Stimulated activated CD8-positive, alpha-beta memory T cell treated with anti-CD3 and anti-CD28 coated beads, Interleukin-4, amount 100 ng/mL, for 48 hours (primary cell): ENCODE results near the gene RADIL.
A peak's percentile ranks its signal among the peaks of the same experiment; 100 is the strongest.

Experiments used
- DNase-seq: peaks from one replicate; pipeline ENCODE4 v3.0.0-alpha.2; 2020

RADIL gene

DNA sequence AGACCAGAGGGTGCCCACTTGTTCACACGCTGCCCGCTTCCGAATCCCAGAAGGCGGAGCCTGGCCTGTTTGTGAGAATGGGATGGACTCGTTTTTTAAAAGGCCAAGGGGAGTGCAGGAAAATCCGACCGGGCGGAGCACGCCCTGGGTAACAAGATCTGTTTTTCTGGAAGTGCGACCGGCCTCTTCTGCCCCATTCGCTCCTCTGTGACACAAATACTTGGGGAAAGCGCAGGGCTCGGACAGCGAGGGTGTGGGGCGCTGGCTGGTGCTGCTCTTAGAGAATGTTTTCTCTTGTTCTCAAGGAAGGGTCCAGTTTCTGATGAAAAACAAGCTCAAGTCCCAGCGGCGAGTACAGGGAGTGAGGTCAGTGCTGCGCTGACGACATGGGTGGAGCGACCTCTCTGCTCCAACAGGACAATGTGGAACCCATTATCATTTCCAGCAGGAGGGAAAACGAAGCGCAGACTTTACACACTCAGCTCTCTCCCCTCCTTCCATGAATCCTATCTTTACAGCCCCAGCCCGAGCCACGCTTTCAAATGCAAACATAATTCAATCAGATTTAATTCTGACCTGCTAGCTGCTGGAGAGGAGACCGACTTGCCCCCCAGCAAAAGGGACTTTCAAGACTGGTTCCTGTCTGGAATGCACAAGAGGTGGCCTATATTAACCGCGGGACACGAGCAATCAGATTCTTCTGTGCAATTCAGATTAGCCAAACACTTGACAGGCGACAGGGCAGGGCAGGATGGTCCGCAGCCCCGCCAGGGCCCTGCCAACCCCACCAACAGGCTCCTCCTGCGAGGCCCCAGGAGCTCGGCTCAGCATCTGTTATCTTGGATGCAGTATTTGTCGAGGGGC, 1.1 kb downstream of the RADIL start:
- DNase-seq, result no peak

- no peak for DNase-seq
These were observed 3.3 kb downstream of the RADIL start for GRCh38 chr7:4880218-4880617.

DNA sequence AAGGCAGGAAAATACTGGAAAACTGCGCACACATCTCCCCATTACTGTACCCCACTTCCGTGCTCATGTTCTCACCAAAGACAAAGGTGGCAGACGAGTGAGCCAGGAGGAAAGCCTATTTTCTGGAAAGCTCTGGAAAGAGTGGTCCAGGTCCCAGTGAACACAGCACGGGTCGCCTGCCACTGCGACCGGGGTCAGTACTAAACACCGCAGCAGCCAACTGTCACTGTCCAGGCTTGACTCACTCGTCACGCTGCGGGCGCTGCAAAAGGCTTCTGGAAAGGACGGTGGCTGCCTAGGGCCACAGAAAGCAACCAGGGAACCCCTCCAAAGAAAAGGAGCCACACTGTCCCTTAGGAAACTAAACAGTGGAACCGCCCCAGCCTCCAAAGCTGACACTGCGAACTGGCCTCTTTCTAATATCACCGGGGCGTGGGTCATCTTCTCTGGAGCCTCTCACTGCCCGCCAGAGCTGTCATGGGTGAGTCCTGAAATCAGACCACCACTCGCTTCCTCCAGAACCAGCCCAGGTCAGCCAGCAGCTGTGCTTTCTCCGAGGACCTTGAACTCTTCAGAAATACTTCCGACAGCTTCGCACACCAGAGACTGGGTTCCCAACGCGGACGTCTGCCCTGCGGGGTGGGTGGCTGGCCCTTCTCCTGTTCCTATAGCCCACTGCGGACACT, 4.0 kb downstream of the RADIL start:
- no peak for DNase-seq

DNA sequence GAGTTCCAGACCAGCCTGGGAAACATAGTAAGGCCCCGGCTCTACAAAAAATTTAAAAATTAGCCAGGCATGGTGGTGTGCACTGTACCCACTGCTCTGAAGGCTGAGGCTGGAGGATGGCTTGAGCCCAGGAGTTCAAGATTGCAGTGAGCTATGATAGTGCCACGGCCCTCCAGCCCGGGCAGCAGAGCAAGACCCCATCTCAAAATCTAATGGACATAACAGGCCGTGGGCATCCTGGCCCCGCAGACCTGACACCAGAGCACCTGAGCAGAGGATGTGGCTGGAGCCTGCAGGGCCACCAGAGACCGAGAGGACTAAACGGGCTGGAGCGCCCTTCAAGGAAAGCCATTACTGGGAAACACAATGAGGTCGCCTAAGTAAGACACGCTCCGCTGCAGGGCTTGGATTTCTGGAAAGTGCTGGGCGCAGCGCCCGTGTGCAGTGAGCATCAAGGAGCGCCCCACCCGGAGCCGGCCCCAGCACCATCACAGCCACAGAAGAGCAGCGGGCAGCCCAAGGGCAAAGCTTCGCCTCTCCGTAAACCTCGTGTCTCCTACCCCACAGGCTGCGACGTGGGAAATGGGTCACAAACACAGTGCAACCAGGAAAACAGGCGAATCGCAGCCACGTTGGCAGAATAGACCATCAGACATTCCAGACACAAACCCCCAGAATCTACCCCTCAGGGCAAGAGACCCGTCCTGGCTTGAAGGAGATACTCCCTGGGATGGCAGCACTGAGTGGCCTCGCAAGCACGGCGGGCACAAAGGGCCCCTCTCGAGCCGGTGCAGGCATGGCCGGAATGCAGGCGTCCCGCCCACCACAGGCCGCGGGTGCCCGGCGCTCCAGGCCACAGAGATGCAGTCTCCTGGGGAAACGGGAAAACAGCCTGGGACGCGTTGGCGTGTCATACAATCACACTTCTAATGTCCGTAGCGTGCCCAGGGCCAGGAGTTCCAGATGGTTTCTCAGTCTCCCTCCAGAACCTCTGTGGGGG, 4.9 kb downstream of the RADIL start:
- no peak for DNase-seq

DNA sequence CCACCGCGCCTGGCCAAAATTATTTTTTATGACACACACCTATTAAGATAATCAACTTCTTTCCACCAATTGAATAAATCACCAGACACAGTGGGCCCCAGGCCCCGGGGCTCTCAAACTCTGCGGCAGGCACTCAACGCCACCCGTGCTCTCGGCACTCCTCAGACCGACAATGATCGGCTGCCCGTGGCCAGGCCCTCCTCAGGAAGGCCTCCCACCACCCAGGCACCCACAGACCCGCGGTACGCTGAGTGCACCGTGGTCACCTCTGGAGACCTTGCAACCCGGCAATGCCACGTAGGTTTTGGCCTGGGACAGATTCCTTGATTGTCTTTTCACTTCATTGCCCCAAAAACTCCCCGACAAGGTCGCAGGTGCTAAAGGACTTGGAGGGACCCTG, 6.9 kb downstream of the RADIL start:
- DNase-seq, result no peak

- no peak for DNase-seq
These were observed 8.1 kb downstream of the RADIL start for GRCh38 chr7:4875391-4875790.

GRCh38 chr7:4873071-4873944, 10.2 kb downstream of the RADIL start:
- DNase-seq, result no peak

DNA sequence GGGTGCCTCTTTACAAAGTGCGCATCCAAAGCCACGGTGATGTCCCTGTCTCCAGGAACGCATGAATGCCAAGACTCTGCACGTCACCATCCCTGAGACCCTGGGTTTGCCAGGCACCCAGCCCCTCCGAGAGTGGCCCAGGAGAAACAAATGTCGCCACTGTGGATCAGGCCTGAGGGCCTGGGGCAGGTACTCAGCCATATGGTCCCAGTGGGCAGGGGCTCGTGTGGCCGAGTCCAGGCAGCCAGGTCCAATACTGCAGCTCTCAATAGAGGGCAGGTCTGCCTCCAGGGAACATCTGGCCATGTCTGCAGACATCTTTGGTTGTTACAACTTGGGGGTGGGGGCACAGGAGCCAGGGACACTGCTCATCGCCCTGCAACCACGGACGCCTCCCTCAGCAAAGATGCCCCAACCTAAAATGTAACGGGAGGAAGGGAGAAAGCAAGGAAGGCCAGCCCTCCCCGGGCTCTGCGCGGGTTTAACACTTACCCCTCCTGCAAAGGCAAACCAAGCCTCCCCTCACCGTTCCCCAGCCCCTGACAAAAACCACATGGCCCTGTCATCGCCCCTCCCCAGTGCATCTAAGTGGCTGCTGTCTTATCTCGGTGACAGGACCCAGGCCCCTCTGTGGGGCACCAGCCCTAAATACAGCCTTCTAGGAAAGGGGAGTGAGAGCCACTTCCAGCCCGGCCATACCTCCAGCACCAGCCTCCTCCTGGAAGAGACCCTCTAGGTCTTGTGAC, 11.4 kb downstream of the RADIL start:
- DNase-seq, result no peak

- no peak for DNase-seq
These were observed 12.3 kb downstream of the RADIL start for GRCh38 chr7:4871056-4871680.

DNA sequence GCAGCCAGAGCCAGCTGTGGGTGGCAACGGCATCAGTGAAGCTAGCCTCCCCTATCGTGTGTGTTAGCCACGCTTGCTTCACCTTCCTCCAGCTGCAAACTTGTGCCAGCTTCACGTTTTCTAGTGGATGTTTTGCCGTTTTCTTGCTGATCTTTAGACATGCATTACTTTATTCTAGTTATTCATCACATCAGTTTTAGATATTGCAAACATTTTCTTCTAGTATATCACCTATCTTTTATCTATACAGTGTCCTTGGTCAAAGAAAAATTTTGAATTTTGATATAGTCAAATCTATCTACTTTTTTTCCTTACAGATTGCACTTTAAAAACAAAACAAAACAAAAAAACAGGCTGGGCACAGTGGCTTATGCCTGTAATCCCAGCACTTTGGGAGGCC, 15.0 kb downstream of the RADIL start:
- no peak for DNase-seq

GRCh38 chr7:4866528-4867496, 16.7 kb downstream of the RADIL start:
- DNase-seq, result no peak

DNA sequence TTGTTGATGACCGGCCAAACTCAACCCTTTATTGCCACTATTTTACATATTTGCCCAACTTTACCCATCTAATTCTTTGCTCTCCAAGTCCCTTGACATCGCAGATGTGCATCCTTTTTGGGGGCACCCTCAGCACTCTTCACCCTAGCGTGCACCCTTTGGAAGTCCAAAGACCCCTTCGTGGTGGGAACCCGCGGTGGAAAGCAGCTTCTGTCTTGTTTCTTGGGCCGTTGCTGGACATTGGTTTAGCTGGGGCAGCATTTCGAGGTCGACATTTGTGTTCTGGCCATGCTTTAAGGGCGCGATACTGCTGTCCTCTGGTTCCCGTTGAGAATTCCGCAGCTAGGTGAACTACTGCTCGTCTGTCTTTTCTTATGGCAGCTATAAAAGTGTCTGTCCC, 21.4 kb downstream of the RADIL start:
- DNase-seq, result no peak

- peak; percentile 56 for DNase-seq
These were observed 21.8 kb downstream of the RADIL start, which contains the start of gene PAPOLB for GRCh38 chr7:4861673-4862072. TSS of gene PAPOLB (minus strand) at chr7:4862030. CDS start at chr7:4861810, 220 bp downstream.

DNA sequence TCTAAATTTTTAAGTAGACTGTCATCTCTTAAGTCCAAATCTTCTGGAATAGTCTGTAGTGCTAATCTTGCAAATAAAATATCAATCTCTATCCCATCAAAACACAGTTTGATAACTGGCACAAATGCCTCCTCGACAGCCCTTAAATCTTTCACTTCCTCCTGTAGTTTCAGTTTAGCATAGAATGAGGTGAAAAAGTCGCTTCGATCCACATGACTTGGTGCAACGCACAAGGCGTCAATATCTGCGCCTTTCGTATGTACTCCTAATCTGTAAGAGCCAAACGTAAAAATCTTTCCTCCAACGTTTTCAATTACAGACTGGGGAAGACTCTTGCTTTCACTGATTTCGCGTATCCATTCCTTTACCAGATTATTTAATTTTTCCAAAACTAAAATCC, 22.3 kb downstream of the RADIL start:
- DNase-seq, result no peak

DNA sequence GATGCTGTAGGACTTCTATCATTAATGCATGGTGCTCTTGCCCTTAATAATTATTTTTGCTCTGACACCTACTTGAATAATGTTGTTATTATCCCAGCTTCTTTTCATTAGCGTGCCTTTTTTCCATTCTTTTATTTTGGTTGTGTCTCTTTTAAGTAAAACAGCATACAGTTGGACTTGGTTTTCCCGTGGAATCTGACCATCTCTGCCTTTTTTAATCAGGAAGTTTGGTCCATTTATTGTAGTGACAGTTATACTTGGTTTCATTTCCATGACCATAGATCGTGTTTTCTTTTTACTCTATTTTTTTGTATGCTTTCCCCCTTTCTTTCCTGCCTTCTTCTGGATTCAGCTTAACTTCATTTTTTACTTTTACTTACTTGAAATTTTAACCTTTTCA, 26.3 kb downstream of the RADIL start:
- DNase-seq, result no peak

GRCh38 chr7:4856336-4857057, 27.0 kb downstream of the RADIL start:
- no peak for DNase-seq

GRCh38 chr7:4854916-4855315, 28.6 kb downstream of the RADIL start:
- DNase-seq, result no peak
